ENCODE measurements around the gene S100A11. TPM values are rescaled to one million over a fixed set of nuclear protein-coding genes. Genes with fewer than 3 reads are reported as not detected.

The S100A11 gene
- total RNA-seq, result 100 to 1,000 TPM; 116 to 496 (median 319) TPM

DNA sequence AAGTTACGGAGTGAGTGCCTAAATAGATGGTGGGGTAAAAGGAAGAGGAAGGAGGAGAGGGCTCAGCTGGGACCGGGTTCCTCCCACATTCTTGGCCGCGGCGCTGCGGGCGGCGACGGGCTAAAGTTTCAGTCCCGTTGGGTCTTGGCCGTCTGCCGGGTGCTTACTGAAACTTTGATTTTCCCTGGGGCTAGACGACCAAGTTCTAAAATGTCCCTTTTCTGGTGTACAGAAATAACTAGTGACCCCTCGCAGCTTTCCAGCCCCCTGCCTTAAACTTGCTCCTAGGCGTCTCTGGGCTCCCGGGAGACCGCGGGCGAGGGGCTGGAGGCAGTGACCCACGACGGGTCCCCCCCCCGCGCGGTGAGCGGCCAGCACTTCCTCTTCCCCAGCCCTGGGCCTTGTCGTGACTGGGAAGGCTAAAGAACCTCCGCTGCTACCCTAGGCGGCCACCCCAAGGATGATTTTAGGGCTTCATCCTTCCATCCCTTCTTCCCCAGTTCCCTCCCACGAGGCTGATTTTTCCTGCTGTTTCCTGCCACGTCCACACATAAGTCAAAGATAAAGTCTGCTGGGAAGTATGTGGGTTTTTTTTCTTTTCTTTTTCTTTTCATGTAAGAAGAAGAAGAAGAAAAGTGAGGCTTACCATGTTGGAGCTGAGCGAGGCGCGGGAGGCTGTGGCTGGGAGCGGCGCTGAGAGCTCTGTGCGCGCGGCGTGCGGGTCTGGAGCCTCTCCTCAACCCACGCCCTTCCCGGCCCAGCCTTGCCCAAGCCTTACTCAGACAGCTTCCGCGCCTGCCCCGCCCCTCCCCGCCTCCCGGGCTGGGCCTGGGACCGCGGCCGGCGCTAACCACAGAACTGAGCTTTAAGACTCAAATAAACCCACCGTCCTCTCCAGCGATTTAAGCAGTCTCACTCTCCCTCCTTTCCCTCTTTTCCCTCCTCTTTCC is at the start of gene S100A11:
Gene S100A11, minus strand, starts transcription at position 738 of the 950 bp plus-strand sequence. Its CDS starts 89 bp downstream, at position 649.
- TF ChIP-seq, protein P1, sequence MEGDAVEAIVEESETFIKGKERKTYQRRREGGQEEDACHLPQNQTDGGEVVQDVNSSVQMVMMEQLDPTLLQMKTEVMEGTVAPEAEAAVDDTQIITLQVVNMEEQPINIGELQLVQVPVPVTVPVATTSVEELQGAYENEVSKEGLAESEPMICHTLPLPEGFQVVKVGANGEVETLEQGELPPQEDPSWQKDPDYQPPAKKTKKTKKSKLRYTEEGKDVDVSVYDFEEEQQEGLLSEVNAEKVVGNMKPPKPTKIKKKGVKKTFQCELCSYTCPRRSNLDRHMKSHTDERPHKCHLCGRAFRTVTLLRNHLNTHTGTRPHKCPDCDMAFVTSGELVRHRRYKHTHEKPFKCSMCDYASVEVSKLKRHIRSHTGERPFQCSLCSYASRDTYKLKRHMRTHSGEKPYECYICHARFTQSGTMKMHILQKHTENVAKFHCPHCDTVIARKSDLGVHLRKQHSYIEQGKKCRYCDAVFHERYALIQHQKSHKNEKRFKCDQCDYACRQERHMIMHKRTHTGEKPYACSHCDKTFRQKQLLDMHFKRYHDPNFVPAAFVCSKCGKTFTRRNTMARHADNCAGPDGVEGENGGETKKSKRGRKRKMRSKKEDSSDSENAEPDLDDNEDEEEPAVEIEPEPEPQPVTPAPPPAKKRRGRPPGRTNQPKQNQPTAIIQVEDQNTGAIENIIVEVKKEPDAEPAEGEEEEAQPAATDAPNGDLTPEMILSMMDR (IDR thresholded peaks at IDR 0.05; ENCODE audit: low read depth), result no peak

- TF ChIP-seq, protein P1 (IDR thresholded peaks at IDR 0.05; ENCODE audit: low read depth), result no peak
Measured at GRCh38 chr1:152084853-152085252, 48.0 kb upstream of the S100A11 start.

- TF ChIP-seq, protein P1 (IDR thresholded peaks at IDR 0.05; ENCODE audit: low read depth), result no peak
Measured at GRCh38 chr1:152078831-152079441, 42.1 kb upstream of the S100A11 start.

DNA sequence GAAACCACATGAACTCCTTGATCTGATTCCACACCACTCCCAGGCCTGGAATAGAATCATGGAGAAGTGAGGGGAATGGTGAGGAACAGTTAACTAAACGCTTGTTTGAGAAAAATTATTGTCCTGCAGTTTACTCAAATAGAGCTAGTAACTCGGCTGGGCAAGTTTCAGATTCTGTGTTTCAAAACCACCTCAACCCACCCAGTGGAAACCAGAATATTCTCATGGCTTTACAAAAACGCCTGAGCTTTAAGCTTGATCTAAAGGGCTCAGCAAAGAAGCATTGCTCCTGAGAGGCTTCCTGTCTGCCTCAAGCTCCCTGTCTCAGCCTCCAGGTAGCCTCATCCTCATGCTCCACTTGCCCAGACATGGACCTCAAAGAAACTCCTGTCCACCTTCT is 35.5 kb upstream of the S100A11 start:
- TF ChIP-seq, protein P1 (IDR thresholded peaks at IDR 0.05; ENCODE audit: low read depth), result no peak

GRCh38 chr1:152071123-152071522 is 34.3 kb upstream of the S100A11 start:
- TF ChIP-seq, protein P1 (IDR thresholded peaks at IDR 0.05; ENCODE audit: low read depth), result no peak

DNA sequence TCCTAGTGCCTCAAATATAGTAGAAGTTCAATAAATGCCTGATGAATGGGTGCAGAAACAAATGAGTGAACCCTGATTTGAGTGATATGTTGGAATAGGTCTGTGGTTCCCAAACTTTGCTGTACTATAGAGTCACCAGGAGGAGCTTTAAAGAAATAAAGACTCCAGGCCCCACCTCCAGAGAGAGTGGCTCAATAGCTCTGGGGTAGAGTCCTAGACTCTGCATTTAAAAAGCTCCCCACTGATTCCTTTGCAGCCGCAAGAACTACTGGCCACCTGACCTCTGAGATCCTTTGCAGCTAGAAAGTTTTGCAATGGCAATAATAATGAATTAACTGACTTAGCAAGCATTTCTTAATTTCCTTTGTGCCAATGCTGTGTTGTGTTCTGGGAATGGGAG is 31.1 kb upstream of the S100A11 start:
- TF ChIP-seq, protein P1 (IDR thresholded peaks at IDR 0.05; ENCODE audit: low read depth), result no peak

DNA sequence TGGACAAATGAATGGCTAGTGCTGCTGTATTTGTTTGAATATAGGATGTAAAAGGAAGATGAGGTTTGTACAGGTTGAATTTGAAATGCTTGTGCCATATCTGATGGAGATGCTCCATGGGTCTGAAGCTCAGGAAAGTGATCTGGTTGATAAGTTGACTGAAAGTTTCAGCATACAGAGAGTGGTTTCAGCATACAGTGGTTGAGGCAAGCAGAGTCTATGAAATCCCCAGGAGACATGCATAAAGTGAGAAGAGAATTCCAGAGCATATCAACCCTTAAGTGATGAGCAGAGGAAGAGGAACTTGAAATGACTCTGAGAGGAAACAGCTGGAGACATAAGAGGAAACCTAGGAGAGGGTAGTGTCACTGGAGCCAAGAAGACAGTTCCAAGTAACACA is 30.3 kb upstream of the S100A11 start:
- TF ChIP-seq, protein P1 (IDR thresholded peaks at IDR 0.05; ENCODE audit: low read depth), result no peak

Measured in subcutaneous adipose tissue (tissue), 4 donors.